DMS153 treated with DMSO at 0.1 percent for 48 hours (cell line): ENCODE results near the gene MRPS2.
"Not testable (repeated sequence)": the region's sequence is repeated elsewhere in the genome, so short reads cannot be mapped to it uniquely, and the experiment has no call there.

ENCODE experiments used
- DNase-seq: peaks from one replicate; lab custom pipeline; 2025; ENCODE audit not compliant: unreplicated experiment; lab: John Stamatoyannopoulos, UW

Gene MRPS2

DNA sequence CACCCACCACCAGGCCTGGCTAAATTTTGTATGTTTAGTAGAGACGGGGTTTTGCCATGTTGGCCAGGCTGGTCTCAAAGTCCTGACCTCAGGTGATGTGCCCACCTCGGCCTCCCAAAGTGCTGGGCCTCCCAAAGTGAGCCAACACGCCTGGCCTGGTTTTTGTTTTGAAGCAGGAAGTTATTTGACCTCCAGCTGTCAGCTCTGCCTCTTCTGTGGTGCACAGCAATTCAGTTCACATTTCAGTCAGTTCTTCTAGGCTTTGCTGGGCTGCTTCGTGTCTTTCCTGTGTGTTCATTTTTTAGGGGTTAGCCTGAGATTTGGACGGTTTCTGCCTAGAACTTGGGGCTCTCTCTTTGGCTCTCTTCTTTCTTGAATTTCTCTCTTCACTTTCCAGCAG is 29.7 kb downstream of the MRPS2 start:
- no peak for DNase-seq

DNA sequence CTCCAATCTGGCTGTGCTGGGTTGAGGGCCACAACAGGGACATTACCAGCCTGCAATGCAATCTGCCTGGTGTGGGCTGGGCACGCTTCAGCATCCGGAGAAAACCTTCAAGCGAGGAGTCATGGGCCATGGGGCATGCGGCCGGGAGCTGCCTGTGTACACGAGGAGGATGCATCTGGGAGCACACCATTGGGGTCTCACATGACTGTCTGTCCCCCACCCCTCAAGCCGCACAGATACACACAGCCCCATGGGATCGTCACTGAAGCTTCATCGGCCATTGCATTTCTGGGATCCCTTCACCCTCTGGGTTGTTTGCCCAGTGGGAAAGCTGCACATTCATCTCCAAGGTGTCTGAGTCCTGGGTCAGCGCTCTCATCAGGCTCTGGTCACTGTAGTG is 30.6 kb downstream of the MRPS2 start:
- no peak for DNase-seq

DNA sequence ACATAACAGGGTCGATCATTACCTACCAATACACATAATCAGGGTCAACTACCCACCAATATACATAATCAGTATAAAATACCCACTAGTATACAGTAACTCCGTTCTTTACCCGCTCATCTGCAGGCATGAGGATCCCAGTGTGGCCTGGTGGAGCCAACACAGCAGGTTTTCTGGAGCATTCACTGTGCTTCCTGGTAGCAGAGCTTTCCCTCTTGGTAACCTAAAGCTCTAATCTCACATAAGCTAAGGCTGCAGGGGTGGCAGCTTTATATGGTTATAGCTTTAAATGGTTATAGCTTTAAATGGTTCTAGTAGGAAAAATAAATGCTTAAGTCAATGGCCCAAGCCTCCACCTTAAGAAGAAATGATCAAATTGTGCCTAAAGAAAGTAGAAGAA is 32.6 kb downstream of the MRPS2 start:
- DNase-seq, result no peak

DNA sequence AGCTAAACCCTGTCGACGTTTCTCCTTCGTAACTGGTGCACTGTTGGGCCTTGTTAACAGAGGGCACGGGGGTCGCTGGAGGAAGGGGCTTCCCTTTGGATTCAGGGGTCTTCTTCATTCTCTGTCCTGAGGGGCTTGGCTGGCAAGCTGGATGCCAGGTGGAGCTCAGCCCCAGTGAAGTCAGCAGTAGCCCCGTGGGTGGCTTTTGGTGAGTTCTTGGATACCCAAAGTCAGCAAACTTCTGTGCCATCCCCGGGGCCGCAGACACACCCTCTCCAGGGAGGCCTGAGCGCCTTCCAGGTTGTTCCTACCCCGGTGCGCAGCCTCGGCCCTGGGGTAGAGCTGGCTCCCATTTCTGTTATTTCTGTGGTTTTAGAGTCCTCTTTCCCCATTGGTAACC is 33.2 kb downstream of the MRPS2 start:
- no peak for DNase-seq

- DNase-seq, result not testable (repeated sequence)
Measured at GRCh38 chr9:135534192-135534711, 33.8 kb downstream of the MRPS2 start.

DNA sequence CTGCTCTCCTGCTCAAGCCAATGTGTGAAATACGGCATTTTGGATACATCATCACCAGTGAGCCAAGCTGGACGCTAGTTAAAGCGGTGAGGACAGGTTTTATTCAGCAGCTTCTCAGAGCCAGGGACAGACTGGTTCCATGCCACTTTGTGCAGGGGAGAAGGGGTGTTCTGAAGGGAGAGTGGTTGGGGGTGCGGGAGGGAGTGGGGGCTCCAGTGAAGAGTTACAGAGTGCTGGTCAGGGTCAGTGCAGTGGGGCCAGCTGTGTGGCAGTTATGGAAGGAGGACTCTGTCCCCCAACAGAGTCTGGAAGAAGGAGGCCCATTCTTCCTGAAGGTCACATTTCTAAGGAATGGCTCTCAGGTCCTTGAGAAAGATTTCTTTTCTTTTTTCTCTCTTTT is 34.3 kb downstream of the MRPS2 start:
- not testable (repeated sequence) for DNase-seq

DNA sequence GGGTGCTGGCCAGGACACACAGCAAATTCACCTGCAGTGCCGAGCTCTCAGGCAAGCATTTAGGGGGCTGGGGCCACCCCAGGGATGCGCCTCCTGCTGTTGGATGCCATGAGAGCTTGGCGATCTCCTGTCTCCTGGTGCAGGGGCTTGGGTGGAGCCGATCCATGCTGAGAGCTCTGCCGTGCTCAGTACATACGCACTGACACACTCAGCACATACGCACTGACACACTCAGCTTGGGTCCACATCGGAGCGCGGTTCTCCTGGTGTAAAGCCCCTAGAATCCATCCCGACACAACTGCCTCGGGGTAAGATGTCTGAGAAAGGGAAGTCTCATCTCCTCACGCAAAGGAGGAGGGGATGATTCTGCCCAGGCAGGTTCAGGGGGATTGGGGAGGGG is 35.1 kb downstream of the MRPS2 start:
- DNase-seq, result not testable (repeated sequence)

GRCh38 chr9:135536216-135536615 is 35.7 kb downstream of the MRPS2 start:
- DNase-seq, result no peak

- DNase-seq, result not testable (repeated sequence)
Measured at GRCh38 chr9:135543262-135543894, 42.9 kb downstream of the MRPS2 start.

DNA sequence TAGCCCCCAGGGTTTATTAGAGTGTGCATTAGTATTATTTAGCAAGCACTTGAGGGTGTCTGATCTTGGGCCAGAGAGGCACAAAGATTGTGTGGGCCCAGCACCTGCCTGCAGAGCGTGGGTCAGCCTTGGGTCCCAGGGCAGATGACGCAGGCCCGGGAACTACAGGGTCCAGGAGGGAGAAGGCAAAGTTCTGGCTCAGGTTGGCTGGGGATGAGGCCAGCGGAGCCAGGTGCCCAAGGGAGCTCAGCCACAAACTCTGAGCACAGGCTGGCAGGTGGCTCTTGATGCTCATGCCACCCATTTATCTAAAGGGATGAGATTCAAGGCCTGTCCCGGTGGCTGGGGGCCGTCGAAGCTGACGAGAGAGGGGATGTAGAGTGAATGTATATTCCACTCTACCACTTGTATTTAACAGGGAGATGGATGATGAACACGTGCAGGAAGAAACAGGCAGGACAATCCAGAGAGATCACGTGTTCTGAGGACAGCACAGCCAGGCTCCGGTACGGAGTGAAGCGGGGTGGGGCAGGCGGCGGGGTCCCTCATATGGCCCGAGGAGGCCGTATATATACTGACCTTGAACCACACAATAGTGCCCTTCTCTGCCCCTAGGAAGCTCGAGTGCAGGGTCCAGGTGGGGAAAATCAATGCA is 44.6 kb downstream of the MRPS2 start:
- no peak for DNase-seq

- DNase-seq, result not testable (repeated sequence)
Measured at GRCh38 chr9:135545646-135546176, 45.2 kb downstream of the MRPS2 start, which contains the start of gene OBP2A. OBP2A (plus strand) TSS chr9:135546126; CDS start chr9:135546181, 55 bp downstream.

GRCh38 chr9:135546792-135547617 is 46.5 kb downstream of the MRPS2 start:
- DNase-seq, result not testable (repeated sequence)

DNA sequence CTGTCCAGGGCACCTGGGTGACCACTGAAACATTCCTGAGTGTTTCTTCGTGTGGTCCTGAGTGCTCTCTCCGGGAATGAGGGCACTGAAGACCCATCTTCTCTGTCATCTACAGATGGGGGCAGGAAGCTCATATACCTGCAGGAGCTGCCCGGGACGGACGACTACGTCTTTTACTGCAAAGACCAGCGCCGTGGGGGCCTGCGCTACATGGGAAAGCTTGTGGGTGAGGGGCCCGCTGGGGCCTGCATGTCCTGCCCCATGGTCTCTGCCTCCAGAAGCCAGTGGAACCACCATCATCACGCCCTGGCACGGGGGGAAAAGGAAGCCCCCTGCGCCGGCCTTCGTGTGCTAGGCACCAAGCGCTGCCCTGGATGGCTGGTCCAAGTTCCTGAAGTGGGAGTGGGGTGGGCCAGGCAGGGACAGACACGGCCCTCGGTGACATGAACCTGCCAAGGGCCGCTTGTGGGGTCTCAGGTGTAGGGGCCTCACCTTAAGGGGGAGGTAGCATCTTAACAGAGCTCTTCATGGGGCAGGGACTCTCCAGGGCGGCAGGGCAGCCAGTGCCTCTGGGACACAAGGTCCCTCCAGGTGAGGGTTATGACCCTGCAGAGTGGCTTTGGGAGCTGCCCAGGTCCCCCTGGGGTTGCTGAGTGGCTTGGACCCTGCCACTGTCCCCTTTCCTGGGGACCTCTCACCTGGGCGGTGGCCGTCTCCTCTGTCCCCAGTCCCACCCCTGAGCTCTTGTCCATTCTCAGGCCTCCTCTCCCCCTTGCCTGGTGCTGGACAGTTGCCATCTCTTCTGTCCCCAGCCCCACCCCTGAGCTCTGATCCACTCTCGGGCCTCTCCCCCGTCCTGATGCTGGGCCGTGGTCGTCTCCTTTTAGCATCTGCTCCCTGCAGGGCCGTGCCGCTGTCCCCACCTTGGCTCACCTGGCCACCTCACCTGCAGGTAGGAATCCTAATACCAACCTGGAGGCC is 47.6 kb downstream of the MRPS2 start:
- no peak for DNase-seq

DNA sequence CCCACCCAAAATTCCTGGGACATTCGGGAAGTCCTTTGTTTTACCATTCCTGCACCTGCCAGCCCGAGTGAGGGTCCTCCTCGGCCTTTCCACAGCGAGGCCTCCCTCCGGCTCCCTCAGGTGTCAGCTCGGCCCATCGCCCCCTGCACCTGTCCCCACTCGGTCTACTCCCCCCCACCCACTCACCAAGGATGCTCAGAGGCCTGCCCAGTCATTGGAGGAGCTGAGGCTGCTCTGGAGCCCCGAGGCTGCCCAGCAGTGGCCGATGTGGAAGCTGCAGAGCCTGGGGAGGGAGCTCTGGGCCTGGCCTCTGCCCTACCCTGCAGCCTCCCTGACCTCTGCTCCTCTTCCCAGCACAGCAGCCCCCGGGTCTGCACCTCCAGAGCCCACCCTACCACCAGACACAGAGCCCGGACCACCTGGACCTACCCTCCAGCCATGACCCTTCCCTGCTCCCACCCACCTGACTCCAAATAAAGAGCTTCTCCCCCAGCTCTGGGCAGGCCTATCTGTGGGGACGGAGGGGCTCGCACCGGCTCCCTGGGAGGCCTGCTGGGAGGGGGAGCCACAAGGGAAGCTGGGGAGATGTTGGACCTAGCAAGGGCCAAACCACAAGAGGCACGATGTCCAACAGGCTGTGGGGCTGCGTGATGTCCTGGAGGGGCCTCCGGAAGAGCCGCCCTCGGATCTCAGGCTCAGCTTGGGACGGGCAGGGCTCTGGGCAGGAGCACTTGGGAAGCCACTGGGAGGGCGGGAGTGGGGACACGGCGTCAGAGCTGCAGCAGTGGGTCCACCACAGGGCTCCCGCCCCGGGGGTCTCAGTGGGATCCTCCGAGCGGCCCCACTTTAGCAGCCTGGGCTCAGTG is 49.2 kb downstream of the MRPS2 start:
- not testable (repeated sequence) for DNase-seq

DNA sequence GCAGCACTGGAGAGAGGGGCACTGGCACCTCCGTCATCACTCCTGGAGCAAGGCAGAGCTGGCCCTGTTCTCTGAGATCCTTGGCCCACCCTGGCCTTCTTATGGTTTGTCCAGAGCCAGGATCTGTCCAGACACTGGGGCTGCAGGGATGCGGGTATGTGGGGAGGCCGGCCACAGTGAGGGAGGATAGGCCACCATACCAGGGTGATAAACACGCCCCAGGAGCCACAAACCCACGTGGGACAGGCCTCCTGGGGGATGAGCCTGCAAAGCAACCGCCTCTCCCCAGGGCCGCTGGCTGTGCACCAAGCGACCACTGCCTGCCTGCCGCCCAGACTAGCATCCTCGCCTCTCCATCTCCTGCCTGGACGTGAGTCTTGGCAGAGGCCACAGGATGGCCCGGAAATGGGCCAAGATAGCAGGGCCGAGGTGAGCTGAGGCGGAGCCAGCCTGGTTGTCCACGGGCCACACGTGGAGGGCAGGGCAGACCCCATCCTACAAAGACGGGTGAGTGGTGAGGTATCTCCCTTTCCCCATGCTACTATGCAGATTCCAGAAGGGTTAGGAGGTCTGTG is 49.9 kb downstream of the MRPS2 start:
- DNase-seq, result no peak

DNA sequence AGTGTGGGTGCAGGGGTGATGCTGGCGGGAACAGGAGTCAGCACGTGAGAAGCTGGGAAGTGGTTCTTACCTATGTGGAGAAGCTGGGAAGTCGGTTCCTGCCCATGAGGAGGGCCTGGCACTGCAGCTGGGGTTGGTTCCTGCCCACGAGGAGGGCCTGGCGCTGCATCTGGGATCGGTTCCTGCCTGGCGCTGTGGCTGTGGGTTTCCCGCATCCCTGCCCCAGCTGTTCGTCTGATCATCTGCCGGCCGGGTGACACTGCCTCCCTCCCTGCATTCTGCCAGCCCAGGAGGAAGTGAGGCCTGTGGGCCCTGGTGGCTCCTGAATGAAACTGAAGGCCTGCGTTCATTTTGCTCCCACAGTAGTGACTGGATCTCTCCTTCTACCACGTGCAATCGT is 50.5 kb downstream of the MRPS2 start:
- DNase-seq, result no peak

GRCh38 chr9:135551456-135551855 is 51.0 kb downstream of the MRPS2 start:
- no peak for DNase-seq

GRCh38 chr9:135552021-135552697 is 51.7 kb downstream of the MRPS2 start:
- no peak for DNase-seq
